ENCODE measurements around the gene IMMT.
A peak's percentile ranks its signal among the peaks of the same experiment; 100 is the strongest.

Gene IMMT

DNA sequence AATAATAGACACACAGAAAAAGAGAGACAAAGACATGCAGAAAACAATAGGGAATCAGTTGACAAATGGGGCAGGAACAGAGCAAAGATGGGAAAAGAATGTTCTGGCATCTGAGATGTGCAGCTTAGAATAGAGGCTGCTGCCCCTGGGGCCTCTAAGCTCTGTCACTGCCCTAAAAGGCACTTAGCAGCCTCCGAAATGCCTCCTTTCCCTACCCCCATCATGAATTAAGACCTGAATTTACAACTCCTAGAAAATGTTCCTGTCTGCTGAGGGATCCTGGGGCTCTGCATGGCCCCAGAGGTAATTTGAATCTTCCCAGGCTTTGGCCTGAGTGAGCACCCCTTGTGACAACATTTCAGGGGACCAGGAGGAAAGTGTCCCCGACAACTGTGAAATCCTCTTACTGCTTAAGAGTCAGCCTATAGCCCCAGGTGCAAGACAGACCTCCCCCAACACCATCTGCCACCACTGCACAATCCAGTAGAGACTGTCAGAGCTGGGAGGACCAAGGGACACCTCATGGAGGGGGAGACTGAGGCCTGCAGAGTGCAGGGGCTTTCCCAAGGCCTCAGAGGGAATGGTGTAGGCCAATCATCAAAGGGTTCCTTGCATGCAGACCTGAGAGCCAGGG is 28.8 kb upstream of the IMMT start:
- no peaks in the 10 kb centered on the region for H3K36me3 ChIP-seq
- H3K27me3 ChIP-seq, result no peaks in the 10 kb centered on the region
- no peak overlapping the region for H3K4me3 ChIP-seq (ENCODE audit: low read depth, low read length)
- TF ChIP-seq, protein P1, sequence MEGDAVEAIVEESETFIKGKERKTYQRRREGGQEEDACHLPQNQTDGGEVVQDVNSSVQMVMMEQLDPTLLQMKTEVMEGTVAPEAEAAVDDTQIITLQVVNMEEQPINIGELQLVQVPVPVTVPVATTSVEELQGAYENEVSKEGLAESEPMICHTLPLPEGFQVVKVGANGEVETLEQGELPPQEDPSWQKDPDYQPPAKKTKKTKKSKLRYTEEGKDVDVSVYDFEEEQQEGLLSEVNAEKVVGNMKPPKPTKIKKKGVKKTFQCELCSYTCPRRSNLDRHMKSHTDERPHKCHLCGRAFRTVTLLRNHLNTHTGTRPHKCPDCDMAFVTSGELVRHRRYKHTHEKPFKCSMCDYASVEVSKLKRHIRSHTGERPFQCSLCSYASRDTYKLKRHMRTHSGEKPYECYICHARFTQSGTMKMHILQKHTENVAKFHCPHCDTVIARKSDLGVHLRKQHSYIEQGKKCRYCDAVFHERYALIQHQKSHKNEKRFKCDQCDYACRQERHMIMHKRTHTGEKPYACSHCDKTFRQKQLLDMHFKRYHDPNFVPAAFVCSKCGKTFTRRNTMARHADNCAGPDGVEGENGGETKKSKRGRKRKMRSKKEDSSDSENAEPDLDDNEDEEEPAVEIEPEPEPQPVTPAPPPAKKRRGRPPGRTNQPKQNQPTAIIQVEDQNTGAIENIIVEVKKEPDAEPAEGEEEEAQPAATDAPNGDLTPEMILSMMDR (IDR thresholded peaks at IDR 0.05; ENCODE audit: low read depth, low read length), result no peak
- no peaks in the 10 kb centered on the region for H3K9me3 ChIP-seq
- H3K4me1 ChIP-seq, result no peaks in the 10 kb centered on the region
- DNase-seq, result no peak

DNA sequence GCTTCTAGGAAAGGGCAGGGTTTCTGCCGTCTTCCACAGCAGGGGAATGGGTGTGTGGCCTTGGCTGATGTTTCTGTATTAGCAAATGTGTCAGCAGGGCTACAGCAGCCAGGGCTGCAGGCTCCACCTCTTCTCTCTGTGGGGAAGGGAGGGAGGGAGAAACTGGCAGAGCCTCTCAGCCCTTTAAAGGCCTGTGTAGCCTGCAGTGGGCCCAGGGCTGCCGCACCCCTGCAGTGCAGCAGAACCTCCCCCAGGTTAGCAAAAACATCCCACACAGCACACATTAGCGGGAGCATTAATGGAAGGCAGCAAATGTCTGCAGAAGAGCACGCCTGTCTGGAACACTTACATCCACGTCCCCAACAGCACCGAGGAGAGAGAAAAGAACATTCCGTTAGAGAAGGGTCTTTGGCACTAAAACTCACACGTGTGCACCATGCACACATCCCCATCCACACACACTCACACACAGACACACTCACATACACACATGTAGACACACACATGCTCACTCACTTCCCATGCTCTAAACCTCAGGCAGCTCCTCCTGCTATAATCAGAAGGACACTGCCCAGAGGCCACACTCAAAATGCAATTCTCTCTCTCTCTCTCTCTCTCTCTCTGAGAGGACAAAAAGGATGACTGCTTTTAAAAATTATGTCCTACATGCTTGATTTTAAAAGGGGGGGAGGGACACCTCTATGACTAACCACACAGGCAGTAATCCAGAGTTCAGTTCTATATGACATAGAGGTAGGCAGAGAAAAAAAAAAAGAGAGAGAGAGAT is 28.1 kb upstream of the IMMT start:
- TF ChIP-seq, protein P1 (IDR thresholded peaks at IDR 0.05; ENCODE audit: low read depth, low read length), result no peak
- no peaks in the 10 kb centered on the region for H3K9me3 ChIP-seq
- H3K27me3 ChIP-seq, result no peaks in the 10 kb centered on the region
- no peaks in the 10 kb centered on the region for H3K36me3 ChIP-seq
- peak; percentile 19 for DNase-seq
- H3K4me1 ChIP-seq, result no peaks in the 10 kb centered on the region
- H3K4me3 ChIP-seq (ENCODE audit: low read depth, low read length), result no peak overlapping the region

DNA sequence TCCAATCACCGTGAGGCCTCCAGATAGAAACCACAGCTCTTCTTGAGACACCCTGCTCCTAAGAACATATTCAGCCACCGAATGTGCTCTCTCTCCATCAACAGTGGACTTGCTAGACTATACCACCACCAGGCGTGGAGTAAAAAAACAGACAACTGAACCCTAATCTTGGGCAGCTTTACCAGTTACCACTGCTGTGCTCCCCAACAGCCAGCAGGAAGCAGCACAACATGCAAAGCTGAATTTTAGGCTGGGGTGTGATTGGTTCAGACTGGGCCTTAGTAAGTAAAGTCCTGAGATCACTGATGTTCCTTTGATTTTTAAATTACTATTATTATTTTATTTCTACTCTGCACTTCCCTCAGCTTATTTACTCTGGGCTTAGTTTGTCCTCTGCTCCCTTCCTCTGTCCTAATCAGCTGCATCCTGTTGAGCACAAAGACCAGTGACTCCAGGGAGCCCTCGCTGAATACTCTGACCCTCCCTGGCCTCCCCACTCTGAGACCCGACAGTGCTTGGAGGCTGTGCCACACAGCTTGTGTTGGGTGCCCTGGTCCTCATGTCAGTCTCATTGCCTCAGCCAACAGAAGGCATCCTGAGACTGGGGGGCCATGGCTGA is 25.9 kb upstream of the IMMT start:
- H3K9me3 ChIP-seq, result no peaks in the 10 kb centered on the region

DNA sequence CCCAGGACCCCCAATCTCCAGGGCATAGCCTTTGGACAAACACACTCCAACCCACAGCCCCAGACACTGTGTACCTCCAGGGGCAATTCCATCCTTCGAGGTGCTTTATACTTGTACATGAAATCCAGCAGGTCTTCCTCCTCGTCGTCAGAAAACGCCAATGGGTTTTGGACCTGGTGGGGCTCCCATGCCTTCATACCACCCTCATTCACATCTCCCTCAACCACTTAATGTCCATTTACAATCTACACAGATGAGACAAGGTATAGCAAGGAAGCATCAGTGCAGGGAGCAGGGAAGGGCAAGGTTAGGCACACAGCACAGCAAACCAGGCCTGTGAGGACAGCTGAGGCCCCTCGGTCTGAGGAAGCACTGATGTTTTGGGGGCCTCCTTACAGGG is 24.6 kb upstream of the IMMT start:
- TF ChIP-seq, protein P1 (IDR thresholded peaks at IDR 0.05; ENCODE audit: low read depth, low read length), result no peak
- H3K36me3 ChIP-seq, result no peaks in the 10 kb centered on the region
- H3K27me3 ChIP-seq, result no peaks in the 10 kb centered on the region
- H3K4me3 ChIP-seq (ENCODE audit: low read depth, low read length), result no peak overlapping the region
- no peaks in the 10 kb centered on the region for H3K9me3 ChIP-seq
- no peaks in the 10 kb centered on the region for H3K4me1 ChIP-seq
- no peak for DNase-seq

More for the DNA sequence above, 25.9 kb upstream of the IMMT start:
- no peaks in the 10 kb centered on the region for H3K4me1 ChIP-seq
- H3K27me3 ChIP-seq, result no peaks in the 10 kb centered on the region
- DNase-seq, result peak; percentile 37
- H3K36me3 ChIP-seq, result no peaks in the 10 kb centered on the region
- TF ChIP-seq, protein P1 (IDR thresholded peaks at IDR 0.05; ENCODE audit: low read depth, low read length), result peak; percentile 85
- H3K4me3 ChIP-seq (ENCODE audit: low read depth, low read length), result no peak overlapping the region

DNA sequence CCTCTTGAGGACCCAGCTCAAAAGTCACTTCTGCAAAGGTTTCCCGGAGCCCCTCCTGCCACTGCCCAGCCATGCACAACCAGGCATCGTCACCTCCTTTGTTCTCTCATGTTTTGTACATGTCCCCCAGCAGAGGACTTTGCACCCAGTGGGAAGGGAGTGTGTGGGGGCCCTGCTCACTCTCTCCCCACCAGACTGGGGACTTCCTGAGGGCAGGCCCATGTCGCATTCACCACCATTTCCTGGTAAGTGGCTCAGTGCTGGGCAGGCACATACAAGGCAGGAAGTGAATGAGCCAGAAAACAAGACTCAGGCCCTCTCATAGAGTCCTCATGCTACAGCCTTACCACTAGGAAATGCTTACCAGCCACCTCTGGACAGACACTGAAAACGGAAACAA is 22.9 kb upstream of the IMMT start:
- no peaks in the 10 kb centered on the region for H3K4me1 ChIP-seq
- H3K4me3 ChIP-seq (ENCODE audit: low read depth, low read length), result no peak overlapping the region
- TF ChIP-seq, protein P1 (IDR thresholded peaks at IDR 0.05; ENCODE audit: low read depth, low read length), result no peak
- H3K9me3 ChIP-seq, result no peaks in the 10 kb centered on the region
- no peak for DNase-seq
- H3K27me3 ChIP-seq, result no peaks in the 10 kb centered on the region
- no peaks in the 10 kb centered on the region; the same call in 1 of the 2 replicates for H3K36me3 ChIP-seq

All from BE2C (cell line).